Testis (tissue), 3 donors: Measurements from ENCODE around the gene SPIRE1. TPM values are rescaled to one million over a fixed set of nuclear protein-coding genes. Genes with fewer than 3 reads are reported as not detected.

Experiments
- DNase-seq: peaks from one replicate; pipeline ENCODE4 v3.0.0-alpha.2; 2019
- H3K27ac ChIP-seq, 2 donors: fragments of 200-600 bp; sonication (generic); one replicate each; pipeline ENCODE4 v1.5.1; 2019
- H3K27me3 ChIP-seq: fragments of 200-600 bp; sonication (generic); one replicate; pipeline ENCODE4 v1.5.1; 2019
- H3K36me3 ChIP-seq: fragments of 200-600 bp; sonication (generic); one replicate; pipeline ENCODE4 v1.5.1; 2017; ENCODE audit warnings: low read depth; ENCODE audit errors: missing control alignments
- H3K4me1 ChIP-seq: fragments of 200-600 bp; sonication (generic); one replicate; pipeline ENCODE4 v1.5.1; 2019
- H3K4me3 ChIP-seq, 2 donors: fragments of 200-600 bp; sonication (generic); one replicate each; pipeline ENCODE4 v1.5.1; 2017 to 2019
- H3K9me3 ChIP-seq: fragments of 200-600 bp; sonication (generic); one replicate; pipeline ENCODE4 v1.5.1; 2017
- CTCF ChIP-seq, 3 experiments: fragments of 450-650 bp in 2 of 3; fragments of 200-600 bp in 1 of 3; sonication (generic) in 1 of 3; IDR thresholded peaks; one replicate each; pipeline ENCODE4 v1.5.1; 2016 to 2019; ENCODE audit warnings: antibody characterized with exemption in 3 of 3, mild to moderate bottlenecking in 2 of 3, moderate library complexity in 1 of 3
- POLR2A ChIP-seq: fragments of 450-650 bp; IDR thresholded peaks from one replicate; pipeline ENCODE4 v1.6.1; 2017; ENCODE audit warnings: antibody characterized with exemption, mild to moderate bottlenecking, moderate library complexity
- WGBS, 2 donors: methylation state at CpG; one replicate each; pipeline ENCODE4 v1.1.5; 2018; 5-methylcytosine and 5-hydroxymethylcytosine counted together
- intact Hi-C: fragments of 100-400 bp; cut with DNase I; formaldehyde crosslinking; loops from one replicate; pipeline ENCODE4 v1.15.1; 2023; ENCODE audit warnings: low total_unique reads
- polyA plus RNA-seq: library from polyadenylated mRNA; stranded (reverse); fragments of 350-450 nt; fragmentation: Illumina TruSeq; extraction: RNeasy Lipid Tissue Mini Kit (QIAGEN cat#74804); gene quantifications from one replicate; pipeline ENCODE4 v1.2.3, GENCODE V29; 2014; ENCODE audit warnings: low read depth, low replicate concordance; ENCODE audit not compliant: insufficient read depth
- small RNA-seq, 2 donors: library from RNA; depleted of rRNA; stranded (forward); fragments of <200 nt; gene quantifications; one replicate each; pipeline ENCODE3, GENCODE V24; 2016
- total RNA-seq, 2 donors: library from RNA; depleted of rRNA; stranded (reverse); fragments of >200 nt; gene quantifications; one replicate each; pipeline ENCODE4 v1.2.3, GENCODE V29; 2016

The SPIRE1 gene
- total and polyA plus RNA-seq, 3 donors from 2014 or later: 46.8 to 83.5 (median 67.6) TPM

DNA sequence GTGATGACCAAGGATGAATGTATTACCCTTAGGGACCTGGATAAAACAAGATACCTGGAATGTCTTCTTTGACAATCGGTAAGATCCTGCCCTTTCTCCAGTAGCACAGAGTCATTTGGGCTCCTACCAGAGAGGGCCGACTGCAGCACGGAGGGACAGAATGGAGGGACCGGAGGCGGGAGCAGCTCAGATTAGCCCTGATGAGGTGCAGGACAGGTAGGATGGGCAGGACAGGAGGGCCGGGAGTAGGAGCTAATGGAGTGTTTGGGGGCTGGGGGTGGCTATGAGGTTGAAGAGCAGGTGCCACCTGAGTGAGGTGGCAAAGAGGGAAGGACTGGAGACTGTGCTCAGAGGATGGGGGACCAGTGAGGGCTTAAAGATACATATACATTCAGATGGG, 260.1 kb downstream of the SPIRE1 start:
- no peak for TF ChIP-seq POLR2A
- no peak for TF ChIP-seq CTCF (IDR thresholded peaks at IDR 0.05)
- H3K36me3 ChIP-seq: no peaks in the 10 kb centered on the region
- no peak for DNase-seq
- H3K9me3 ChIP-seq: no peaks in the 10 kb centered on the region
- WGBS, 2 donors: 60 to 75% methylated on average over 6 of the region's 6 CpGs
- no peak overlapping the region for H3K4me3 ChIP-seq
- H3K27me3 ChIP-seq: no peaks in the 10 kb centered on the region
- no peak overlapping the region for H3K27ac ChIP-seq
- intact Hi-C loops: no loop called here
- H3K4me1 ChIP-seq: peaks cover 6% of the 10 kb centered on the region

- TF ChIP-seq CTCF (IDR thresholded peaks at IDR 0.05) (no peak), POLR2A (no peak)
- H3K4me3 ChIP-seq: no peak overlapping the region
- no peaks in the 10 kb centered on the region for H3K36me3 ChIP-seq
- no peaks in the 10 kb centered on the region for H3K27me3 ChIP-seq
- no peak for DNase-seq
- no peaks in the 10 kb centered on the region for H3K9me3 ChIP-seq
- no peak overlapping the region for H3K27ac ChIP-seq
- peaks cover 6% of the 10 kb centered on the region for H3K4me1 ChIP-seq
- intact Hi-C loops: no loop called here
- 68 to 78% methylated on average over 9 of the region's 9 CpGs for WGBS, 2 donors
Observed at GRCh38 chr18:12397254-12397653, 260.7 kb downstream of the SPIRE1 start.

Small RNAs within 50 kb of the gene (small RNA-seq; reads per million reads assigned to genes)
- gene RNU7-129P: 0 reads per million in 2 donors

Other genes starting within 250 kb of the SPIRE1 start
- gene CEP76, start 44.6 kb upstream of the SPIRE1 start, total RNA-seq: 10 to 100 TPM; 26.7 to 48.6 TPM
- gene CEP76, start 44.6 kb upstream of the SPIRE1 start, polyA plus RNA-seq: 44.5 TPM
- gene PSMG2, start 44.9 kb upstream of the SPIRE1 start, total RNA-seq: 100 to 1,000 TPM; 114 to 132 TPM
- gene PSMG2, start 44.9 kb upstream of the SPIRE1 start, polyA plus RNA-seq: 257 TPM
- gene PTPN2, start 226.1 kb upstream of the SPIRE1 start, total RNA-seq: 10 to 100 TPM; 37.4 to 41.5 TPM
- gene PTPN2, start 226.1 kb upstream of the SPIRE1 start, polyA plus RNA-seq: 24.5 TPM